ELF-1 (cell line): ENCODE measurements around the gene FOXP1.
A peak's percentile ranks its signal among the peaks of the same experiment; 100 is the strongest.

Experiments
- DNase-seq: peaks from one replicate; pipeline ENCODE4 v3.0.0-alpha.2; 2016; ENCODE audit warnings: low read depth, low spot score

Gene FOXP1

DNA sequence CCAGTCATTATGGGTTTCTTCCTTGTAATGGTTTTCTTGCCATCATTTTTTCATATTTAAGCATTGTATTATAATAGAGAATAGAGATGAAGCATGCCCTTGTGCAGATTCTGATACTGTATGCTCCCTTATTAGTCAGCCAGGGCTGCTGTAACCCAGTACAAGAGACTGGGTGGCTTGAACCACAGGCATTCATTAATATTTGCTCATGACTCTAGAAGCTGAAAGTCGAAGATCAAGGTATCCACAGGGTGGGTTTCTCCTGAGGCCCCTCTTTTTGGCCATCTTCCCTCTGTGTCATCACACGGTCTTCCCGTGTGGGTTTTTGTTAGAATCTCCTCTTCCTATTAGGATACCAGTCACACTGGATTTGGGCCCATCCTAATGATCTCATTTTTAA is 74.5 kb downstream of the FOXP1 start:
- DNase-seq: no peak

DNA sequence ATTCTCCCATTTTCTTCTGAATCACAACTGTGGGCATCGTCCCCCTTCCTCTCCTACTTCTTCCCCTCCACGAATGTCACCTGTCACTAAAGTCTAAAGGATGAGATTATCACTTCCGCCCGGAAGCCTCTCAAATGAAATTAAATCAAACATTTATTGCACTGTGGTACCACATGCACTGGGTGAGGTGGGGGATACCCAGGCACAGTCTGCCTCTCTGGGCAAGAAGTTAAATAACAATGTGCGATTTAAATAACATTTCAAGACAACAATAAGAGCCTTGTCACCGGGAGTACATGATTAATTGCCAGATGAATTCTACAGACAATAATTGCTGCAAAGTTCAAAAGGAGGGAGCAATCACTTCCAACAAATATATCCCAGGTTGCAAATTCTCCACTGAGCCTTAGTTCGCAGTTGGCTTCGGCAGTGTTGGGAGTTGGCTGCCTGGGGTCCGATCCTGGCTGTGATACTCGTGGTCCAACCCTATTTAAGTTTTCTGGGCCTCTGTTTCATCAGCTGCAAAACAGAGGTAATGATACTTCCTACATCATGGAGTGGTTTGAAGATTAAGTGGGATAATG is 77.7 kb downstream of the FOXP1 start:
- no peak for DNase-seq

DNA sequence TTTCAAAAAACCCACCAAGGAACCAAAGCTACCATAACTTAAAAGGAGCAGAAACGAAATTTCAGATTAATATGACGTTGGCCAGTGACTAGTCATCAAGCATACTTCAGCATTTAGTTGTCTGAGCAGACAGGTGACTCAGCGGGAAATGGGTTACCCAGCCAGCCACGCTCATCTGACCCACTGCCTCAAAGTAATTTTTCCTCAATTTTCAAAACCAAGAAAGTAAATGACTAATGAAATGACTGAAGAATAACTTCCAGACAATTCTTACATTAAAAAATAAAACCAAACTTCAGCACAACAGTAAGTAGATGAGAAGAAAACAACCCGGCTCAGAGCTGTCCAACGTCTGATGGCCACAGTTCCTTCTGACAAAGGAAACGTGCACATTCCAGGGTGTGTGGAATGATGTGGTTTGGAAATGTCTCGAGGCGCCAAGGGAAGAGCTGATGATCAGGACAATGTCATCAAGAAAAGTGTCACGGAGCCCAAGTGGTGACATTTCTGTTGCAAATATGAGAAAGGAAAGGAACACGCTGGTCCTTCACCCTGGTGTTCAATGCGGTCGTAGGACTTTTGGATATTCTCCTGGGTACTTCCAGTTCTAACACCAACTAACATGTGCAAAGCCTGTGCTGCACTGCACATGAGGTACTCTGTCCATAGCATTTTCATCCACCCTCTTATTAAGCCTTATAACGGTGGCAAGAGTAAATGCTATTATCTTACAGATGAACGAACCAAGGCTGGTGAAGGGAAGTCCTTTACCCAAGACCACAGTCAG is 79.1 kb downstream of the FOXP1 start:
- DNase-seq: no peak

DNA sequence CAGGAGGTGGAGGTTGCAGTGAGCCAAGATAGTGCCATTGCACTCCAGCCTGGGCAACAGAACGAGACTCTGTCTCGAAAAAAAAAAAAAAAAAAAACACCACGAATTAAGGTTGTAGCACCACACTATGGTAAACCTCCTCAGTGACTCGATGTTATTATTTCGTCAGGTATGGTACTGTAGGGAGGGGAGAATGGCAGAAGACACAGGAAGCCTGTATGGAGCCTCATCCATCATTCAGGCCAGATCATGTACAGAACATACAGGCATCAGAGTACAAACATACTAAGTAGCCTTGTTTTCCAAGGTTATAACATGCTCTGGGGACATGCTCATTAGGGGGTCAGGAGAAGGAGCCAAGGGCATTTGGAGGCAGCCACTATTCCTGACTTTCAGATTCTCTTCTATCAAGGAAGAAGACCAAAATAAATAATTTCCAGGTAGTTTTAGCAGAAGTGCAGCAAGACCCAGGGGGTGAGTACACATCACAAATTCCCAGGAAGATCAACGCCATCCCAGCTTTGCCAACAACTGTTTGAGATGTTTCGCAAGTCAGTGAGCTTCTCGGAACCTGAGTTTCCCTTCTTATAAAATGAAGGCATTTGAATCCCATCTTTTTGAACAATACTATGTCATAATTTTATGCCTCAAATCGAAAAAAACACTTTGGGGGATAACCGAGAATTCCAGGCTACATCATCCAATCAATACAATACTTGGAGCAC is 79.8 kb downstream of the FOXP1 start:
- DNase-seq: no peak

- no peak for DNase-seq
These were observed 81.4 kb downstream of the FOXP1 start for GRCh38 chr3:71502066-71502625.

DNA sequence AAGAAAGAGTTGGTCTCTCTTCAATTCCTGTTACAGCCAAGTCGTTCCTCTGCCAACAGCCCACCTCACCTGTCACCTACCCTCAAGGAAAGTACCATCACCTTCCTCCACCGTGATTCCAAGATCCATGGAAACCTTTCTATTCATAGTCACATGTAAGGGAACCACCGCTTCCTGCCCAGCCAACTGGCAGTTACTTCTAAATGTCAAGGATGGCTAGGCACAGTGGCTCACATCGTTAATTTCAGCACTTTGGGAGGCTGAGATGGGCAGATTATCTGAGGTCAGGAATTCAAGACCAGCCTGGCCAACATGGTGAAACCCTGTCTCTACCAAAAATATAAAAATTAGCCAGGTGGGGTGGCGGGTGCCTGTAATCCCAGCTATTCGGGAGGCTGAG is 82.8 kb downstream of the FOXP1 start:
- DNase-seq: no peak

GRCh38 chr3:71499227-71499876 is 84.2 kb downstream of the FOXP1 start:
- no peak for DNase-seq

DNA sequence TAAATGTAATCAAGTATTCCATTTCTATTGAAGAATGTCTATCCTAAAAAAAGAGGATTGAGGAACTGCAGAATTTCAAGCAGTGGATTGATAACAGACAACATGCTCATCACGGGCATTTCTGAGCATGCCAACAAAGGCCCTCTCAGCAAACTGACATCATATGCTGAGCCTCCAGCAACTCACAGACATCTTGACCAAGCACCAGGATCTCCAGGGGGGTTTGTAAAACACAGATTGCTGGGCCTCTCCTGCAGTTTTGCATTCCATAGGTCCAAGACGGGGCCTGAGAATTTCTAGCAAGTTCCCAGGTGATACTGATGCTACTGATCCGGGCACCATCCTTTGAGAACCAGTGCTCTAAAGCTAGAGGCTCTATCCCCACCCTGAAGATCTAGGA is 85.0 kb downstream of the FOXP1 start:
- DNase-seq: peak; percentile 62

- DNase-seq: peak; percentile 91
These were observed 85.5 kb downstream of the FOXP1 start for GRCh38 chr3:71497971-71498444.

DNA sequence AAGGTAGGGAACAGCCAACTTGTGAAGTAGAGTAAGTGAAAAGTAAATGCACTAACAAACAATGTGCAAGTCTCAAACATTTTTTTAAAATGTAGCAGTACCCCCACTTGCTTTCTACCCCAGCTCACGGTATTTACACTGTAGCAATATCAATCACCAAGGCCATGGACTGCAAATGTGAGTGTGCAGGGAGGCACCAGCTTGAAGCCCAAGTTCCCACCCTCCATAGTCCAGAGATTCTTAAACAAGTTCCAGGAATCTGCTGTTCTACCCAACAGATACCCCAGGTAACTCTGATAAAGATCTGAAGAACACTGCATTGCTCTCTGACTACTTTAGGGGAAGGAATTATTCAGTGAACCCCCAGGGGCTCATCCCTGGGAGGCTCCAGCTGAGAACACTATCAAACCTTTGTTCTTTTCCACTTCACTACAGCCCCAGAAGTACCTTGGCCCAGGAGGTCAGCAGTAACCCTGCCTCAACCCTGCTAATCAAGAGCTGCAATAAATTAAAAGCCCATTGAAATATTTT is 86.1 kb downstream of the FOXP1 start:
- DNase-seq: peak; percentile 83

DNA sequence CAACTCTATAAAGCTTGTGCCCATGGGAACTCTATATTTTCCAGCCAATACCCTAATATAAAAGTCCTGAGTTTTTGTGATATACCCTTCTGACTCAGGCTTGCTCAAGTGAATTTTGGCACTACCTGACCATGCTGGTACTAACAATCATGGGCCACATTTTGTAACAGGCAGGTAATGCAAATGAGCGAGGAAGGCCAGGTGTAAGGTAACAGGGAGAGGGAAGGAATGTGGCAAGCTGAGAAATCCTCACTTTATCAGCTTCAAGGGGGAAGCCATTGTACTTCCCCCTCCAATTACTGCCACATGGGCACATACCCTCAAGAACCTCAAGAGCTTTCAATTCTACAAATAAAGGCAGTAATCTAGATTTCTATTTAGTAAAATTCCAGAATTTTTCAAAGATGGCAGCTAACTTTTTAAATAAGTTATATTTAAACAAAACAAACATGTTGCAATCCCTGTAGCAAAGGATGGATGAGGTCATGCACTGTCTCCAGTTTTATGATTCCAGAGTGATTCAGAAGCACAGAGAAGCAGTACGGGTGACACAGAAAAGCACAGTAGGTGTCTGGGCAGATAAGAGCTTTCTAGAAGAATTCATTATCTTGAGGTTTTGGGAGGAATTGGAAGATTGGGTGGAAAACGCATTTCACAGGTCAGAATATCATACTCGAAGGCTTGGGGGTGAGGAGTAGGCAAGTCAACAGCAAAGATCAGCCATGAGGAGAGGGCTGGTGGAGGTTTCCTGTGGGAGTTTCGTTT is 87.6 kb downstream of the FOXP1 start:
- DNase-seq: peak; percentile 36

DNA sequence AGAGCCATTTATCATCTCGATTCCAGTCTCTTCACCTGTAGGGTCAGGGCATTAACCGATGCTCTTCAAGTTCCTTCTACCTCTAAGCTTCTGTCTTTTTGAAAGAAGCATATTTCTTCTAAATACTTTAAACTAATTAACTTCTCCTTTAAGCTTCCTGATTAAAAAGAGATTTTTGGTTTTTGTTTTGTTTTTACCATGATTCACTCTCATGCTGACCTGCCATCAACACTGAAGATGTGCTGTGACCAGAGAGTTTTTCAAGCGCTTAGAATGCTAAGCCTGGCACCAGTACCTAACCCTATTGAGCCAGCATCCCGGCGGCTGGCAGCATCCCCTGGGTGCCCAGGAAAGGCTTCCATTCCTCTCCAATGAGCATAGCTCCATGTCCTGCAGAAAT is 89.3 kb downstream of the FOXP1 start:
- no peak for DNase-seq

DNA sequence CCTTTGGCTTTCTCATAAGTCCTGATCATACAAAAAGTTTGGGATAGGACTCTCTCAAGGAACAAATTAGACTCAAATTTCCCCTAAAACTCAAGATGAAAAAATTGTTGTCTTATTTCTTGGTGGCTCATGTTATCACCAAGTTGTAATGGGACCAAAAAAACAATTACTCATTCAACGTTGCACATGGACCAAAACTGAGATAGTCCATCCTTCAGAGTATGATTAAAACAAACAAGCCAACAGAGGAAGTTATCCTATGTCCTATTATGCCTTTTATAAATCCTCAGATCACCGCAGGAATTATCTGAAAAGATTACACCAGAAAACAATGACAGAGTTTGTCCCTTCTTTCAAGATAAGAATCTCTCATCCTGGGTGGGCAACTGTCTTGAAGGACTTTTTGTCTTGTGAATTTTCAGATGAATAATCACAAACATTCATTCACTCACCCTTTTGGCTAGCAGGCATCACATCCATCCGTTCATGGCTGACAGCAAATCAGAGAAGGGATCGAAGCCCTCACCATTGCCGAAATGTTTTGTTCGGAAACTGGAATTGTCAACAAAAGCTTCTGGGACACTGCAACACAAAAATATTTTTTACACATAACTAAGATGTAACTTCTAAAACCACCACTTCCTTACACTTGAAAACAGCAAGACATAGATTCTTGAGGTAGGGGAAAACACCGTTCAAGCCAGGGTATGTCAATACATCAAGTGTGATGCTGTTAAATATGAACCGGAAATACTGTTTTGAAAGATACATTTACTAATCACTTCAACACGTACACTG is 90.4 kb downstream of the FOXP1 start:
- no peak for DNase-seq

DNA sequence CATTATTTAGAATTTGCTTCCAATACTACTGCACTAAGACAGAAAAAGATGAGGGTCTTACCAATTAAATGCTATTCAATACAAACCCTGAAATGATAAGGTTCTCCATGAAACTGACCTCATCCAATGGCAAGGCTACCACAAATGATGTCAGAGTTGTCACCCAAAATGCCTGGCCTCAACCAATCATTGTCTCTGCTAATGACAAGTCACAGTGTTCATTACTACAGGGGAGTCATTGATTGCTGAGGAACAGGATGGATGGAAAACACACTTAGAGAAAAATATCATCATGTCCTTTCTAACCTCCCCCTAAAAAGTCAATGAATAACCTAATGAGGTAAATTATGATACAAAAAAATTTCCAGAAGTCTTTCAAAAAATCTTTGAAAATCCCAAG is 91.0 kb downstream of the FOXP1 start:
- no peak for DNase-seq

DNA sequence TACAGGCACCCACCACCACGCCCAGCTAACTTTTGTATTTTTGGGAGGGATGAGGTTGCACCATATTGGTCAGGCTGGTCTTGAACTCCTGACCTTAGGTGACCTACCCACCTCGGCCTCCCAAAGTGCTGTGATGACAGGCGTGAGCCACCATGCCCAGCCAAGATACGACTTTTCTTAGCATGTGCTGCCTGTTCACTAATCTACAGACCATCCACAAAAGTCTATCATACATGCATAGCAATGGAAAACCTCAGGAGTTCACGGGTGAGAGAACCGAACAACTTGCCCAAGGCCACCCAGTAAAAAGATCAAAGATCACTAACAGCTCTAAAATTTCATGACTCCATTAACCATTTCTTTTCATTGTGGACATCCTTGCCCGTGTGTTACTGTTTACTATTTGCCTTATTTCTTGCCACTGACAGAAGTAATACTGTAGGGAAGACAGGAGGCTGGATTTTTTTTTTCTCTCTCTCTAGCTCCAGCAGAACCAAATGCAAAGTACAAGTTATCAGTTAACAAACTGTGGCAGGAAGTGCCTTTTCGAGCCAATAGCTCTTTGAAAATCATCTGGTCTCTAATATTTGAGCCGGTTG is 92.3 kb downstream of the FOXP1 start:
- no peak for DNase-seq

GRCh38 chr3:71490692-71491091 is 92.8 kb downstream of the FOXP1 start:
- no peak for DNase-seq

GRCh38 chr3:71489315-71489761 is 94.2 kb downstream of the FOXP1 start:
- DNase-seq: no peak

DNA sequence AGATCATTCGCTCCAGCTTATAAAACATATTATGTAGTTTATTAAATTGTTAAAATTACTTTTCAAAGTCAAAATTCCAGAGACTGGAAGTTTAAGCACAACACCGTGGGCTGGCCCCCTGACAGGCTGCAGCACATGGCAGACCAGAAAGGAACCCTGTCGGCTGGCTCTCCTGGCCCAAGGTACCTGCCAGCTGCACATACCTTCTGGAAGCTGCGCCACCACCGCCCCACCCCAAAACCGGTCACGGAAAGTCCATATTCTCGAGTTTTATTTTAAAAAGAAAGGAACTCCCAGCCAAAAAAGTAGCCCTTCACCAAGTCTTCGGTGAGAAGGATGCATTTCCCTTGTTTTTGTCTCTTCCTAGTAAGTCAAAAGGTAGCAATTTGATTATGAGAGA is 94.6 kb downstream of the FOXP1 start:
- no peak for DNase-seq

GRCh38 chr3:71488391-71488809 is 95.1 kb downstream of the FOXP1 start:
- DNase-seq: no peak

DNA sequence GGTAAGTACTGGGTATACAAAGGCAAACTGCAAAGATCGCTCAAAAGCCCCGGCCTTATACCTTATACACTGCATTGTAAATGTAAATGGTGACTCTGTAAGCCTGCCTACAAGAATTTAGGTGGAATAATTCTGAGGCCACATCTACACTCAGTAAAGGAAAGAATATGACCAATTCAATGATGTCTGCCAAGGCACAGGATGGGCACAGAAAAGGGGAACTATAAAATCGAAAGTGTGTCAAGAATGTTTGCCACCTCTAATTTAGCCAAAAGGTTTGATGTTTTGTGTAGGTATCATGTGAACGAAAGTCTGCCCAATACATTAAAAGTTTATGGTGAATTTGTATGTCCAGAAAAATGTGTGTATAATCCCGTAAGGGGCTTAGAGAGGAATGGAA is 96.1 kb downstream of the FOXP1 start:
- no peak for DNase-seq
